ENCODE data around the gene ZNF578. TPM values are rescaled to one million over a fixed set of nuclear protein-coding genes. Genes with fewer than 3 reads are reported as not detected.

Gene ZNF578
- total and polyA plus RNA-seq, 9 of the 15 experiments (the other 6 are each of a cell fraction or from before 2014, with no cell fraction given): 0.05 to 0.29 (median 0.15) TPM

DNA sequence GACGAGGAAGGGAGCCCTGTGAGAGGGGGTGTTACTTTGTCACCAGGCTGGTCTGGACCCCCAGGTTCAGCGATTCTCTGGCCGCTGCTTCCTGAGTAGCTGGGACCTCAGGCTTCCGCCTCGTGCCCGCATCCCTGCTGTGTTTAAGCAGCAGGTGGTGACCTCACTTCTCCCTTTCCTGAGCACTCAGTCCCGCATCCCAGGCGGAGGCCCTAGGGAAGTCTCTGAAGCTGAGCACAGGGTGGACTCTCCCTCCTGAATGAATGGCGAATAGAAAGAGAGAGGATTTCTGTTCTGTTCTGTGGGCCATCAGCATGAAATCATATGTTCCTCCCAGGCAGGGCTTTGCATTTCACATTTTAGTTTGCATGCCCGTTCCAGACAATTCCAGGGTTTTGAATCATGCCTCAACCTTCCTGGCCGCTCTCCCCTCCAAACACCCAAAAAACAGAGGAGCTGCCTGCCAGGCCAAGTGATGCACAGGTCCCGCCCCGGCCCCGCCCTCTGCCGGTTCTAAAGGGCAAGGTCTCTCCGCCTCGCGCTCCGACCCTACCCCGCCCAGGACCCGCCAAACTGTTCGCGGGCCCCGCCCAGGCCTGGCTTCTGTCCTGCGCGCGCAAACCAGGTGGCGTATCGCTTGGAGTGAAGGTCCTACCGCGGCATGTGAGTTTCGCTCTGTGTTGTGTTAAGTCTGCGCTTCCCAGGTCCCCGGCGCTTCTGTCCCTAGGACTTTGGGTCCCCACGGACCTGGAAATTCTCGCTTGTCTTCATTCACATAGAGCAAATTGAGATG lies 39.0 kb downstream of the ZNF578 start:
- Histone ChIP-seq H3K27ac (ENCODE audit: extremely low read depth, low read depth, low read length) (no peak overlapping the region), H3K79me2 (ENCODE audit: control insufficient read depth, insufficient read depth, low read length) (no peaks in the 10 kb centered on the region), H3K9me3 (replicated peaks; ENCODE audit: control insufficient read depth, insufficient read depth, low read depth, low read length) (no peaks in the 10 kb centered on the region), H3K9me1 (ENCODE audit: control insufficient read depth, insufficient read depth, low read length) (no peaks in the 10 kb centered on the region), H3K27me3 (ENCODE audit: control insufficient read depth in 2 of 2, insufficient read depth in 2 of 2, low read length in 2 of 2) (no peaks in the 10 kb centered on the region), H3K4me2 (ENCODE audit: insufficient read depth, low read length) (no peak overlapping the region), H3K4me1 (replicated peaks in 1 of 2; ENCODE audit: control insufficient read depth in 2 of 2, insufficient read depth in 2 of 2, low read length in 2 of 2) (peaks cover 0 to 8% of the 10 kb centered on the region in 2 experiments; a peak in 2 of 5 replicates), H2AFZ (ENCODE audit: low read depth, low read length) (no peak overlapping the region; the same call in 1 of the 2 replicates), H4K20me1 (replicated peaks; ENCODE audit: control insufficient read depth, insufficient read depth, low read length) (no peaks in the 10 kb centered on the region), H3K9ac (ENCODE audit: insufficient read depth in 1 of 2, low read depth in 2 of 2, low read length in 2 of 2) (no peak overlapping the region), H3K36me3 (ENCODE audit: control insufficient read depth, insufficient read depth, low read length) (no peaks in the 10 kb centered on the region), H3K4me3 (no peak overlapping the region)
- BruUV-seq (replicated peaks): no TSS peak
- DNase-seq (ENCODE audit: extremely low read depth in 1 of 4, low spot score in 3 of 4) (peak; percentile 7 to 17 (median 11)), FAIRE-seq (no peak), ATAC-seq (no peak; the same call in 2 of the 3 replicates)
- in situ Hi-C loops (cut with MboI) (no loop called here), intact Hi-C loops (cut with micrococcal nuclease) (no loop called here)
- 29% methylated on average over 18 of the region's 37 CpGs for WGBS (ENCODE audit: insufficient coverage, low coverage, missing lambda C conversion rate)
- CTCF ChIA-PET (ENCODE audit: low intra/inter-chr PET ratio): no interaction called here
- no peak for TF ChIP-seq ZNF778 (CRISPR knock-in tag; IDR thresholded peaks at IDR 0.05)
- TF ChIP-seq E2F6 (IDR thresholded peaks at IDR 0.05; ENCODE audit: borderline replicate concordance in 1 of 2, extremely low read depth in 1 of 2, insufficient read depth in 1 of 2, insufficient read length in 1 of 2, low read depth in 1 of 2, low read length in 1 of 2, poor library complexity in 1 of 2, severe bottlenecking in 1 of 2): peak in 1 of 2 experiments; percentile 12
- POLR2A ChIA-PET: no interaction called here
